GM12892 (cell line): ENCODE results near the gene LYSMD1.

ENCODE experiments used
- POLR2A ChIP-seq: IDR thresholded peaks from 2 replicates; pipeline ENCODE4 v1.6.1; 2011; ENCODE audit warnings: low read depth, low read length, control low read depth
- POLR2AphosphoS5 ChIP-seq: IDR thresholded peaks from 2 replicates; pipeline ENCODE4 v1.6.1; 2011; ENCODE audit warnings: low read depth, low read length, control low read depth
- TAF1 ChIP-seq: IDR thresholded peaks from 2 replicates; pipeline ENCODE4 v1.6.1; 2011; ENCODE audit warnings: low read depth, mild to moderate bottlenecking, control low read depth, low read length, borderline replicate concordance

DNA sequence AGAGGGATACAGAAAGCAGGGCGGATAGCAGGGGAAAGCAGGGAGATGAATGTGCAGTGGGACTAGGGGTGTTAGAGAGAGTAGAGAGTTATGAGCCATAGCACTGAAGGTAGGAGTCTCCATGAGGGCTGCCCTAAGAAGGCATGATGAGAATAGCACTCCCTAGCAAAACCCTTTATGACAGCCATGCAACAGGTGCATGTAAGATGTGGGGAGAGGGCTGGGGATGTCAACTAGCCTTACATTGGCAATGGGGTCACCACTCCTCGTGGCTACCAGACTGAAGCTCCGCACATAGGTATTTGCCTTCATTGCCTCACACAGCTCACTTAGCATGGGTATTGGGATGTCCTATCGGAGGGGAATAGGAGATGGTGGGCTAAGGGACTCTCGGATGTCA lies 5.5 kb upstream of the LYSMD1 start:
- TF ChIP-seq TAF1 (no peak), POLR2AphosphoS5 (peak; percentile 36), POLR2A (no peak)
